H1 (cell line): ENCODE results near the gene LDLR. TPM values are rescaled to one million over a fixed set of nuclear protein-coding genes. Genes with fewer than 3 reads are reported as not detected.

ENCODE experiments used
- CTCF ChIA-PET: fragments of 300-600 bp; sonication (Branson Sonifier 250); formaldehyde crosslinking; loops from one replicate; lab custom pipeline; 2021; ENCODE audit not compliant: partially characterized antibody; lab: Charles Lee
- POLR2A ChIA-PET: fragments of 300-600 bp; sonication (Branson Sonifier 250); formaldehyde crosslinking; loops from one replicate; lab custom pipeline; 2021; ENCODE audit warnings: inconsistent platforms; ENCODE audit not compliant: partially characterized antibody; lab: Charles Lee
- DNase-seq, 2 experiments: peaks; one replicate each; pipeline versions ENCODE4 v3.0.0 to v3.0.0-alpha.2; 2010 to 2022; ENCODE audit warnings: low spot score in 2 of 2, low read depth in 1 of 2, mixed read lengths in 1 of 2
- FAIRE-seq: peaks from 2 replicates; lab custom pipeline; 2011; peaks lifted over from hg19 to GRCh38; lab: Jason Lieb, UNC
- H2AFZ ChIP-seq: 2 replicates; pipeline ENCODE4 v1.8.1; 2012; ENCODE audit warnings: low read length, inconsistent platforms
- H2AK5ac ChIP-seq: 2 replicates; pipeline ENCODE4 v1.6.1; 2013; ENCODE audit warnings: low read depth, low read length
- H2BK120ac ChIP-seq: replicated peaks from 2 replicates; pipeline ENCODE3; 2013; ENCODE audit warnings: low read depth, low read length, inconsistent platforms
- H2BK12ac ChIP-seq: 2 replicates; pipeline ENCODE4 v1.6.1; 2013; ENCODE audit warnings: low read depth, low read length
- H2BK15ac ChIP-seq: 2 replicates; pipeline ENCODE4 v1.6.1; 2013; ENCODE audit warnings: low read length
- H2BK20ac ChIP-seq: 2 replicates; pipeline ENCODE4 v1.6.1; 2013; ENCODE audit warnings: low read length
- H2BK5ac ChIP-seq: 2 replicates; pipeline ENCODE4 v1.6.1; 2013; ENCODE audit warnings: low read depth, low read length
- H3K14ac ChIP-seq: 2 replicates; pipeline ENCODE4 v1.6.1; 2013; ENCODE audit warnings: inconsistent platforms; ENCODE audit not compliant: insufficient read length
- H3K18ac ChIP-seq: 2 replicates; pipeline ENCODE4 v1.6.1; 2013; ENCODE audit warnings: low read length; ENCODE audit errors: extremely low read depth
- H3K23ac ChIP-seq: 2 replicates; pipeline ENCODE4 v1.6.1; 2013; ENCODE audit warnings: inconsistent platforms; ENCODE audit not compliant: insufficient read length
- H3K23me2 ChIP-seq: 2 replicates; pipeline ENCODE4 v1.6.1; 2013; ENCODE audit warnings: low read depth, low read length
- H3K27ac ChIP-seq: 2 replicates; pipeline ENCODE4 v1.6.1; 2011; ENCODE audit warnings: low read depth, low read length, inconsistent platforms
- H3K27me3 ChIP-seq, 4 experiments: replicated peaks in 1 of 4; 1 replicate in 1 of 4; 2 replicates in 3 of 4; pipeline versions ENCODE4 v1.6.1 to v1.8.1; 2011 to 2013; ENCODE audit warnings: low read length in 3 of 4, mild to moderate bottlenecking in 3 of 4, inconsistent platforms in 2 of 4, mixed read lengths in 2 of 4, moderate library complexity in 1 of 4; ENCODE audit not compliant: control insufficient read depth in 3 of 4, insufficient read depth in 3 of 4; ENCODE audit errors: extremely low read depth in 1 of 4
- H3K36me3 ChIP-seq, 4 experiments: 2 replicates each; pipeline versions ENCODE4 v1.6.1 to v1.8.1; 2011 to 2013; ENCODE audit warnings: mild to moderate bottlenecking in 4 of 4, low read length in 3 of 4, moderate library complexity in 2 of 4, control low read depth in 1 of 4, inconsistent platforms in 1 of 4; ENCODE audit not compliant: insufficient read depth in 4 of 4, control insufficient read depth in 2 of 4
- H3K4ac ChIP-seq: replicated peaks from 2 replicates; pipeline ENCODE3; 2013; ENCODE audit warnings: low read length, low read depth, mixed read lengths, inconsistent platforms; ENCODE audit not compliant: insufficient read length
- H3K4me1 ChIP-seq, 4 experiments: replicated peaks in 1 of 4; 1 replicate in 1 of 4; 2 replicates in 3 of 4; pipeline versions ENCODE4 v1.6.1 to v1.8.1; 2011 to 2013; ENCODE audit warnings: low read length in 3 of 4, inconsistent platforms in 2 of 4, mixed read lengths in 1 of 4; ENCODE audit not compliant: insufficient read depth in 4 of 4, control insufficient read depth in 3 of 4
- H3K4me2 ChIP-seq, 2 experiments: 2 replicates each; pipeline versions ENCODE4 v1.6.1 to v1.8.1; 2011 to 2013; ENCODE audit warnings: low read depth in 2 of 2, low read length in 2 of 2, control low read depth in 1 of 2, inconsistent platforms in 1 of 2, mild to moderate bottlenecking in 1 of 2; ENCODE audit not compliant: insufficient read depth in 1 of 2
- H3K4me3 ChIP-seq, 4 experiments: fragments of 200-600, 300-600 bp in 1 of 4; sonication (generic), shearing (Covaris generic), sonication (Bioruptor Twin) in 1 of 4; 2 replicates each; pipeline versions ENCODE4 v1.5.1 to v1.8.1; 2011 to 2016; ENCODE audit warnings: low read length in 4 of 4, low read depth in 3 of 4, control low read depth in 2 of 4, inconsistent platforms in 2 of 4, mild to moderate bottlenecking in 2 of 4, mixed read lengths in 1 of 4, moderate library complexity in 1 of 4; ENCODE audit not compliant: insufficient read depth in 2 of 4; ENCODE audit errors: extremely low read depth in 1 of 4
- H3K56ac ChIP-seq: replicated peaks from 2 replicates; pipeline ENCODE3; 2013; ENCODE audit warnings: low read depth, mild to moderate bottlenecking, mixed read lengths, low read length, inconsistent platforms; ENCODE audit not compliant: insufficient read length
- H3K79me1 ChIP-seq: 2 replicates; pipeline ENCODE4 v1.6.1; 2013; ENCODE audit warnings: low read depth, low read length, control low read depth
- H3K79me2 ChIP-seq, 2 experiments: 2 replicates each; pipeline versions ENCODE4 v1.6.1 to v1.8.1; 2012 to 2013; ENCODE audit warnings: low read length in 2 of 2, mild to moderate bottlenecking in 2 of 2, inconsistent platforms in 1 of 2; ENCODE audit not compliant: insufficient read depth in 2 of 2, control insufficient read depth in 1 of 2
- H3K9ac ChIP-seq, 4 experiments: replicated peaks in 1 of 4; 1 replicate in 1 of 4; 2 replicates in 3 of 4; pipeline versions ENCODE4 v1.6.1 to v1.8.1; 2011 to 2013; ENCODE audit warnings: low read depth in 3 of 4, low read length in 3 of 4, control low read depth in 2 of 4, mild to moderate bottlenecking in 2 of 4, moderate library complexity in 2 of 4, inconsistent platforms in 1 of 4; ENCODE audit errors: extremely low read depth in 1 of 4
- H3K9me3 ChIP-seq, 2 experiments: 2 replicates each; pipeline versions ENCODE4 v1.6.1 to v1.8.1; 2012 to 2013; ENCODE audit warnings: mild to moderate bottlenecking in 2 of 2, moderate library complexity in 2 of 2, control low read depth in 1 of 2, inconsistent platforms in 1 of 2, low read depth in 1 of 2, low read length in 1 of 2, mixed read lengths in 1 of 2; ENCODE audit not compliant: insufficient read depth in 2 of 2
- H4K20me1 ChIP-seq, 2 experiments: replicated peaks in 1 of 2; 2 replicates each; pipeline versions ENCODE3 to v1.8.1; 2011 to 2013; ENCODE audit warnings: inconsistent platforms in 2 of 2, low read length in 2 of 2, mild to moderate bottlenecking in 1 of 2; ENCODE audit not compliant: insufficient read depth in 2 of 2, control insufficient read depth in 1 of 2
- H4K5ac ChIP-seq: 2 replicates; pipeline ENCODE4 v1.6.1; 2013; ENCODE audit warnings: low read length, low read depth, mixed read lengths, inconsistent platforms; ENCODE audit not compliant: insufficient read length
- H4K8ac ChIP-seq: 2 replicates; pipeline ENCODE4 v1.8.0; 2013; ENCODE audit warnings: mild to moderate bottlenecking, moderate library complexity, low read length, inconsistent platforms; ENCODE audit not compliant: insufficient read depth; ENCODE audit errors: extremely low read depth
- H4K91ac ChIP-seq: replicated peaks from 2 replicates; pipeline ENCODE3; 2013; ENCODE audit warnings: low read length, mixed read lengths, inconsistent platforms; ENCODE audit not compliant: insufficient read length
- CBX5 ChIP-seq: fragments of 300-800, 300-1000 bp; sonication (generic); IDR thresholded peaks from 2 replicates; pipeline ENCODE4 v1.7.1; 2016; ENCODE audit warnings: antibody characterized with exemption, low read length, low read depth
- CHD1 ChIP-seq: IDR thresholded peaks from 2 replicates; pipeline ENCODE4 v1.6.1; 2012; ENCODE audit warnings: low read depth, low read length, improper control_type of control experiment
- EP300 ChIP-seq, 2 experiments: IDR thresholded peaks; 1 replicate in 1 of 2; 2 replicates in 1 of 2; pipeline ENCODE4 v1.6.1; 2011 to 2012; ENCODE audit warnings: low read depth in 2 of 2, low read length in 2 of 2, mild to moderate bottlenecking in 2 of 2, borderline replicate concordance in 1 of 2, inconsistent platforms in 1 of 2, moderate library complexity in 1 of 2
- RAD21 ChIP-seq, 2 experiments: IDR thresholded peaks in 1 of 2; conservative IDR thresholded peaks in 1 of 2; 2 replicates each; pipeline ENCODE4 v1.6.1; 2011; ENCODE audit warnings: low read depth in 2 of 2, low read length in 2 of 2, improper control_type of control experiment in 1 of 2, inconsistent platforms in 1 of 2, mild to moderate bottlenecking in 1 of 2, moderate library complexity in 1 of 2
- ZNF274 ChIP-seq: IDR thresholded peaks from 2 replicates; pipeline ENCODE4 v1.7.0; 2012; ENCODE audit warnings: low read length, borderline replicate concordance; ENCODE audit errors: extremely low read depth
- WGBS, 2 experiments: shearing (Covaris generic) in 1 of 2; methylation state at CpG; one replicate each; pipeline versions ENCODE4 v1.1.6 to v1.1.7; 2013 to 2015; ENCODE audit warnings: low lambda C conversion rate in 2 of 2, mixed read lengths in 2 of 2, inconsistent platforms in 1 of 2, low coverage in 1 of 2, missing lambda C conversion rate in 1 of 2; ENCODE audit not compliant: insufficient replicate concordance in 2 of 2, insufficient coverage in 1 of 2, insufficient read length in 1 of 2; ENCODE audit errors: extremely low coverage in 1 of 2, missing lambda C conversion rate in 1 of 2; 5-methylcytosine and 5-hydroxymethylcytosine counted together
- polyA plus RNA-seq, 7 experiments: library from polyadenylated mRNA; depleted of rRNA in 3 of 7; stranded (reverse) in 5 of 7; unstranded in 2 of 7; fragments of >200 nt in 5 of 7; fragments of 200-250 nt in 2 of 7; gene quantifications; 1 replicate in 5 of 7; 2 replicates in 1 of 7; 4 replicates in 1 of 7; pipeline versions ENCODE4 v1.2.1 to v1.2.3, GENCODE V29; 2011 to 2013; ENCODE audit warnings: missing spikeins in 2 of 7, mixed read lengths in 2 of 7
- total RNA-seq: library from RNA; stranded (reverse); fragmentation: NEBNext Ultra II Directional; extraction: Animal tissue kit (Norgen Biotek cat#: 25700); gene quantifications from 2 replicates; pipeline ENCODE4 v1.2.1, GENCODE V29; 2021

LDLR gene
- total and polyA plus RNA-seq, 2 of the 8 experiments (the other 6 are each of a cell fraction or from before 2014, with no cell fraction given), result 70.1 to 118 TPM

- Histone ChIP-seq H2BK120ac (no peak overlapping the region), H2BK20ac (no peak overlapping the region), H2BK5ac (no peak overlapping the region), H3K27ac (no peak overlapping the region), H4K91ac (no peak overlapping the region), H3K4me1 (no peaks in the 10 kb centered on the region), H4K8ac (no peak overlapping the region), H3K4ac (no peak overlapping the region), H2BK15ac (no peak overlapping the region), H4K20me1 (peaks cover 10 to 29% of the 10 kb centered on the region in 2 experiments), H3K27me3 (no peaks in the 10 kb centered on the region), H2AK5ac (no peak overlapping the region), H3K79me1 (no peaks in the 10 kb centered on the region; the same call in 1 of the 2 replicates), H3K9ac (no peak overlapping the region), H3K14ac (no peak overlapping the region), H3K9me3 (no peaks in the 10 kb centered on the region), H3K56ac (no peak overlapping the region), H4K5ac (no peak overlapping the region), H2AFZ (no peak overlapping the region), H3K18ac (no peak overlapping the region), H3K23me2 (no peaks in the 10 kb centered on the region), H3K23ac (no peak overlapping the region), H3K4me2 (no peak overlapping the region), H3K79me2 (no peaks in the 10 kb centered on the region; a peak in 1 of 4 replicates), H3K36me3 (peaks cover 57 to 94% (median 84%) of the 10 kb centered on the region in 4 experiments), H2BK12ac (no peak overlapping the region), H3K4me3 (no peak overlapping the region)
- ChIA-PET POLR2A (interaction anchor here (0.6 kb wide), 1 partner anchor 284 kb away, joined by 3 read pairs; no protein-coding TSS in a partner anchor), CTCF (interaction anchor here (0.6 to 1.9 kb wide), 3 partner anchors 11 to 202 kb away, joined by 3 to 15 read pairs (median 3); no protein-coding TSS in a partner anchor)
- TF ChIP-seq CBX5, result no peak
- TF ChIP-seq CHD1, result no peak
- no peak for TF ChIP-seq RAD21 (IDR thresholded peaks at IDR 0.05 in 1 of 2, conservative IDR thresholded peaks at IDR 0.05 in 1 of 2; ENCODE audit: low read depth in 2 of 2, low read length in 2 of 2)
- TF ChIP-seq ZNF274, result no peak
- no peak for TF ChIP-seq EP300 (IDR thresholded peaks at IDR 0.05; ENCODE audit: borderline replicate concordance in 1 of 2, low read depth in 2 of 2, low read length in 2 of 2)
- 96% methylated on average over 5 of the region's 5 CpGs; no CpG with 5 or more reads in 1 of the 2 experiments for WGBS, 2 experiments
- FAIRE-seq (no peak), DNase-seq (no peak)
Observed at GRCh38 chr19:11115042-11115441, 25.8 kb downstream of the LDLR start.
